Measurements from ENCODE around the gene TRPV3. TPM values are rescaled to one million over a fixed set of nuclear protein-coding genes. Genes with fewer than 3 reads are reported as not detected.
"Not testable (repeated sequence)": the region's sequence is repeated elsewhere in the genome, so short reads cannot be mapped to it uniquely, and the experiment has no call there.

The TRPV3 gene
- total RNA-seq, 1 experiment from 2014 or later = 0.38 TPM

GRCh38 chr17:3526491-3526890 is 31.1 kb downstream of the TRPV3 start:
- no peaks in the 10 kb centered on the region for H3K9me3 Mint-ChIP-seq (ENCODE audit: low read depth, unreplicated experiment)
- no peaks in the 10 kb centered on the region for H3K4me1 Mint-ChIP-seq (ENCODE audit: low read depth, unreplicated experiment)
- H3K4me3 Mint-ChIP-seq (ENCODE audit: low read depth, unreplicated experiment) = no peak overlapping the region
- DNase-seq = no peak
- H3K36me3 Mint-ChIP-seq (ENCODE audit: insufficient read depth, unreplicated experiment) = no peaks in the 10 kb centered on the region
- no TSS peak for BruUV-seq (replicated peaks)
- no peak for TF ChIP-seq CTCF (IDR thresholded peaks at IDR 0.05; ENCODE audit: unreplicated experiment)
- no peaks in the 10 kb centered on the region for H3K27me3 Mint-ChIP-seq (ENCODE audit: unreplicated experiment)
- CTCF ChIA-PET = interaction anchor here (0.6 kb wide), 1 partner anchor 903 kb away, joined by 4 read pairs; no protein-coding TSS in a partner anchor
- intact Hi-C loops (cut with micrococcal nuclease; ENCODE audit: unreplicated experiment) = no loop called here
- H3K27ac Mint-ChIP-seq (ENCODE audit: unreplicated experiment) = no peak overlapping the region

GRCh38 chr17:3524024-3524423 is 33.6 kb downstream of the TRPV3 start:
- Mint-ChIP-seq H3K4me3 (ENCODE audit: low read depth, unreplicated experiment) (no peak overlapping the region), H3K4me1 (ENCODE audit: low read depth, unreplicated experiment) (no peaks in the 10 kb centered on the region), H3K9me3 (ENCODE audit: low read depth, unreplicated experiment) (no peaks in the 10 kb centered on the region), H3K36me3 (ENCODE audit: insufficient read depth, unreplicated experiment) (no peaks in the 10 kb centered on the region), H3K27ac (ENCODE audit: unreplicated experiment) (no peak overlapping the region), H3K27me3 (ENCODE audit: unreplicated experiment) (no peaks in the 10 kb centered on the region)
- no peak for TF ChIP-seq CTCF (IDR thresholded peaks at IDR 0.05; ENCODE audit: unreplicated experiment)
- BruUV-seq (replicated peaks) = no TSS peak
- no peak for DNase-seq
- CTCF ChIA-PET = no interaction called here
- intact Hi-C loops (cut with micrococcal nuclease; ENCODE audit: unreplicated experiment) = no loop called here

GRCh38 chr17:3519472-3519871 is 38.1 kb downstream of the TRPV3 start:
- intact Hi-C loops (cut with micrococcal nuclease; ENCODE audit: unreplicated experiment); H3K9me3 Mint-ChIP-seq (ENCODE audit: low read depth, unreplicated experiment); CTCF ChIA-PET; H3K27ac Mint-ChIP-seq (ENCODE audit: unreplicated experiment); DNase-seq; H3K4me1 Mint-ChIP-seq (ENCODE audit: low read depth, unreplicated experiment); BruUV-seq (replicated peaks); H3K36me3 Mint-ChIP-seq (ENCODE audit: insufficient read depth, unreplicated experiment); H3K4me3 Mint-ChIP-seq (ENCODE audit: low read depth, unreplicated experiment); H3K27me3 Mint-ChIP-seq (ENCODE audit: unreplicated experiment): not testable (repeated sequence)

GRCh38 chr17:3514873-3515272 is 42.7 kb downstream of the TRPV3 start:
- Mint-ChIP-seq H3K4me3 (ENCODE audit: low read depth, unreplicated experiment) (no peak overlapping the region), H3K9me3 (ENCODE audit: low read depth, unreplicated experiment) (no peaks in the 10 kb centered on the region), H3K27ac (ENCODE audit: unreplicated experiment) (no peak overlapping the region), H3K27me3 (ENCODE audit: unreplicated experiment) (no peaks in the 10 kb centered on the region), H3K36me3 (ENCODE audit: insufficient read depth, unreplicated experiment) (no peaks in the 10 kb centered on the region), H3K4me1 (ENCODE audit: low read depth, unreplicated experiment) (no peaks in the 10 kb centered on the region)
- intact Hi-C loops (cut with micrococcal nuclease; ENCODE audit: unreplicated experiment) = no loop called here
- CTCF ChIA-PET = no interaction called here
- DNase-seq = no peak
- TF ChIP-seq CTCF (IDR thresholded peaks at IDR 0.05; ENCODE audit: unreplicated experiment) = no peak
- BruUV-seq (replicated peaks) = no TSS peak

GRCh38 chr17:3514167-3514566 is 43.4 kb downstream of the TRPV3 start:
- intact Hi-C loops (cut with micrococcal nuclease; ENCODE audit: unreplicated experiment); H3K27me3 Mint-ChIP-seq (ENCODE audit: unreplicated experiment); H3K9me3 Mint-ChIP-seq (ENCODE audit: low read depth, unreplicated experiment); H3K4me3 Mint-ChIP-seq (ENCODE audit: low read depth, unreplicated experiment); CTCF ChIA-PET; H3K36me3 Mint-ChIP-seq (ENCODE audit: insufficient read depth, unreplicated experiment); DNase-seq; BruUV-seq (replicated peaks); H3K27ac Mint-ChIP-seq (ENCODE audit: unreplicated experiment); H3K4me1 Mint-ChIP-seq (ENCODE audit: low read depth, unreplicated experiment): not testable (repeated sequence)

Measured in Calu3 (cell line).